H9 (cell line): ENCODE measurements around the gene ASCL1. TPM values are rescaled to one million over a fixed set of nuclear protein-coding genes. Genes with fewer than 3 reads are reported as not detected.

Source experiments
- DNase-seq: peaks from one replicate; pipeline ENCODE4 v3.0.0-alpha.2; 2017
- H2AFZ ChIP-seq: one replicate; pipeline ENCODE4 v1.6.1; 2013; ENCODE audit warnings: mild to moderate bottlenecking, low read length, control low read depth, moderate library complexity
- H2AK5ac ChIP-seq: 2 replicates; pipeline ENCODE4 v1.6.1; 2013; ENCODE audit warnings: low read length, control low read depth, mixed read lengths; ENCODE audit not compliant: insufficient read length
- H2BK120ac ChIP-seq: one replicate; pipeline ENCODE4 v1.6.1; 2013; ENCODE audit warnings: low read depth, mild to moderate bottlenecking, low read length, control low read depth, inconsistent platforms; ENCODE audit not compliant: poor library complexity, severe bottlenecking
- H2BK12ac ChIP-seq: 2 replicates; pipeline ENCODE4 v1.6.1; 2013; ENCODE audit warnings: low read length, control low read depth, mixed read lengths, low read depth; ENCODE audit not compliant: insufficient read length
- H2BK15ac ChIP-seq: 2 replicates; pipeline ENCODE4 v1.6.1; 2013; ENCODE audit warnings: low read depth, low read length, control low read depth
- H2BK20ac ChIP-seq: one replicate; pipeline ENCODE4 v1.6.1; 2013; ENCODE audit warnings: low read depth, mild to moderate bottlenecking, low read length, control low read depth, inconsistent platforms; ENCODE audit not compliant: poor library complexity, severe bottlenecking
- H2BK5ac ChIP-seq: 2 replicates; pipeline ENCODE4 v1.6.1; 2013; ENCODE audit warnings: low read length, control low read depth, mixed read lengths; ENCODE audit not compliant: insufficient read length
- H3K14ac ChIP-seq: 2 replicates; pipeline ENCODE4 v1.6.1; 2013; ENCODE audit warnings: low read length, control low read depth; ENCODE audit not compliant: insufficient read depth
- H3K18ac ChIP-seq: 2 replicates; pipeline ENCODE4 v1.6.1; 2013; ENCODE audit warnings: low read depth, mild to moderate bottlenecking, mixed read lengths, low read length, control low read depth; ENCODE audit not compliant: insufficient read length
- H3K23ac ChIP-seq: 2 replicates; pipeline ENCODE4 v1.6.1; 2013; ENCODE audit warnings: low read length, control low read depth, mixed read lengths, low read depth; ENCODE audit not compliant: insufficient read length
- H3K23me2 ChIP-seq: 2 replicates; pipeline ENCODE4 v1.6.1; 2013; ENCODE audit warnings: low read depth, mild to moderate bottlenecking, mixed read lengths, low read length, control low read depth; ENCODE audit not compliant: insufficient read length, poor library complexity, severe bottlenecking
- H3K27ac ChIP-seq: 2 replicates; pipeline ENCODE4 v1.5.1; 2013; ENCODE audit warnings: low read length, control low read depth, mixed read lengths, low read depth; ENCODE audit not compliant: insufficient read length
- H3K27me3 ChIP-seq: 2 replicates; pipeline ENCODE4 v1.6.1; 2013; ENCODE audit warnings: low read length, control low read depth, inconsistent platforms; ENCODE audit not compliant: insufficient read depth
- H3K4ac ChIP-seq: 2 replicates; pipeline ENCODE4 v1.6.1; 2013; ENCODE audit warnings: low read depth, mild to moderate bottlenecking, control low read depth, inconsistent platforms, low read length, moderate library complexity
- H3K4me1 ChIP-seq: 2 replicates; pipeline ENCODE4 v1.6.1; 2013; ENCODE audit warnings: low read length, control low read depth, inconsistent platforms; ENCODE audit not compliant: insufficient read depth
- H3K4me2 ChIP-seq: 2 replicates; pipeline ENCODE4 v1.6.1; 2013; ENCODE audit warnings: low read length, control low read depth, mixed read lengths; ENCODE audit not compliant: insufficient read length, insufficient read depth
- H3K56ac ChIP-seq: 2 replicates; pipeline ENCODE4 v1.6.1; 2013; ENCODE audit warnings: low read depth, mild to moderate bottlenecking, mixed read lengths, low read length, control low read depth; ENCODE audit not compliant: insufficient read length
- H3K79me1 ChIP-seq: 2 replicates; pipeline ENCODE4 v1.6.1; 2013; ENCODE audit warnings: low read depth, mild to moderate bottlenecking, moderate library complexity, low read length, control low read depth, inconsistent platforms; ENCODE audit not compliant: insufficient read depth, poor library complexity, severe bottlenecking
- H3K79me2 ChIP-seq: 2 replicates; pipeline ENCODE4 v1.6.1; 2013; ENCODE audit warnings: low read length, control low read depth, inconsistent platforms; ENCODE audit not compliant: insufficient read depth
- H3K9ac ChIP-seq: 2 replicates; pipeline ENCODE4 v1.6.1; 2013; ENCODE audit warnings: low read length, control low read depth, mixed read lengths; ENCODE audit not compliant: insufficient read length; ENCODE audit errors: extremely low read depth
- H3K9me3 ChIP-seq: one replicate; pipeline ENCODE4 v1.6.1; 2013; ENCODE audit warnings: low read depth, low read length, inconsistent platforms; ENCODE audit not compliant: control insufficient read depth
- H3T11ph ChIP-seq: one replicate; pipeline ENCODE4 v1.6.1; 2013; ENCODE audit warnings: mild to moderate bottlenecking, low read length, control low read depth, inconsistent platforms
- H4K20me1 ChIP-seq: one replicate; pipeline ENCODE4 v1.6.1; 2013; ENCODE audit not compliant: control insufficient read depth, insufficient read length, insufficient read depth
- H4K5ac ChIP-seq: 2 replicates; pipeline ENCODE4 v1.6.1; 2013; ENCODE audit warnings: low read depth, mild to moderate bottlenecking, mixed read lengths, low read length, control low read depth; ENCODE audit not compliant: insufficient read length
- H4K8ac ChIP-seq: replicated peaks from 2 replicates; pipeline ENCODE4 v1.6.1; 2013; ENCODE audit warnings: low read length, control low read depth, mixed read lengths, low read depth; ENCODE audit not compliant: insufficient read length
- H4K91ac ChIP-seq: 2 replicates; pipeline ENCODE4 v1.6.1; 2013; ENCODE audit warnings: low read depth, mild to moderate bottlenecking, moderate library complexity, mixed read lengths, low read length, control low read depth; ENCODE audit not compliant: insufficient read length
- H3K27ac Mint-ChIP-seq, 3 experiments: 2 replicates in 2 of 3; 3 replicates in 1 of 3; pipeline ENCODE4 v1.8.0; 2020 to 2021; ENCODE audit warnings: mixed read lengths in 3 of 3, mild to moderate bottlenecking in 1 of 3, moderate library complexity in 1 of 3
- H3K27me3 Mint-ChIP-seq: 2 replicates; pipeline ENCODE4 v1.8.0; 2021; ENCODE audit warnings: low read depth, mild to moderate bottlenecking, moderate library complexity, mixed read lengths
- H3K36me3 Mint-ChIP-seq, 3 experiments: 2 replicates in 2 of 3; 3 replicates in 1 of 3; pipeline ENCODE4 v1.8.0; 2020 to 2021; ENCODE audit warnings: low read depth in 3 of 3, mixed read lengths in 3 of 3; ENCODE audit not compliant: insufficient read depth in 1 of 3
- H3K4me1 Mint-ChIP-seq, 2 experiments: 2 replicates each; pipeline ENCODE4 v1.8.0; 2020; ENCODE audit warnings: mixed read lengths in 2 of 2
- H3K4me3 Mint-ChIP-seq, 2 experiments: 2 replicates in 1 of 2; 3 replicates in 1 of 2; pipeline ENCODE4 v1.8.0; 2020 to 2021; ENCODE audit warnings: mild to moderate bottlenecking in 2 of 2, mixed read lengths in 2 of 2, moderate library complexity in 1 of 2
- H3K9me3 Mint-ChIP-seq, 2 experiments: 2 replicates in 1 of 2; 3 replicates in 1 of 2; pipeline ENCODE4 v1.8.0; 2020; ENCODE audit warnings: mild to moderate bottlenecking in 2 of 2, mixed read lengths in 2 of 2, moderate library complexity in 1 of 2
- CTCF ChIP-seq: fragments of 200-600 bp; sonication (generic); conservative IDR thresholded peaks from 3 replicates; pipeline ENCODE4 v1.8.0; 2021; ENCODE audit warnings: antibody characterized with exemption, mild to moderate bottlenecking
- WGBS: extraction: QIAGEN DNeasy Blood & Tissue Kit; methylation state at CpG from one replicate; pipeline ENCODE4 v1.1.7; 2013; ENCODE audit warnings: missing lambda C conversion rate, low lambda C conversion rate, mixed read lengths; ENCODE audit not compliant: insufficient read length; ENCODE audit errors: extremely low coverage; 5-methylcytosine and 5-hydroxymethylcytosine counted together
- total RNA-seq: library from RNA; stranded (reverse); gene quantifications from 2 replicates; pipeline ENCODE4 v1.2.1, GENCODE V29; 2021

The ASCL1 gene
- total RNA-seq, 1 experiment from 2014 or later: not detected

GRCh38 chr12:102907918-102908317 is 49.6 kb upstream of the ASCL1 start:
- H2BK15ac ChIP-seq: no peak overlapping the region
- WGBS: no CpG with 5 or more reads among the region's 4 CpGs
- H4K5ac ChIP-seq: no peak overlapping the region
- H3K4me1 ChIP-seq: no peaks in the 10 kb centered on the region
- no peaks in the 10 kb centered on the region for H3K79me2 ChIP-seq
- H4K91ac ChIP-seq: no peak overlapping the region
- H3K27me3 Mint-ChIP-seq: no peaks in the 10 kb centered on the region
- H3K18ac ChIP-seq: no peak overlapping the region
- no peak overlapping the region for H3K14ac ChIP-seq
- H3K27ac ChIP-seq: no peak overlapping the region
- no peaks in the 10 kb centered on the region for H3K9me3 ChIP-seq
- no peak for TF ChIP-seq CTCF
- H3T11ph ChIP-seq: no peak overlapping the region
- no peak overlapping the region for H3K4ac ChIP-seq
- no peak for DNase-seq
- no peak overlapping the region for H3K56ac ChIP-seq
- H3K36me3 Mint-ChIP-seq: no peaks in the 10 kb centered on the region; a peak in 1 of 7 replicates
- no peak overlapping the region for H2AK5ac ChIP-seq
- no peaks in the 10 kb centered on the region for H4K20me1 ChIP-seq
- no peak overlapping the region for H2BK5ac ChIP-seq
- no peak overlapping the region for H3K4me3 Mint-ChIP-seq
- no peak overlapping the region for H3K23ac ChIP-seq
- no peak overlapping the region for H2AFZ ChIP-seq
- H3K9me3 Mint-ChIP-seq: no peaks in the 10 kb centered on the region; a peak in 1 of 5 replicates
- H3K27me3 ChIP-seq: no peaks in the 10 kb centered on the region
- no peaks in the 10 kb centered on the region for H3K23me2 ChIP-seq
- no peak overlapping the region for H2BK12ac ChIP-seq
- H2BK20ac ChIP-seq: no peak overlapping the region
- H3K4me1 Mint-ChIP-seq: no peaks in the 10 kb centered on the region
- H3K9ac ChIP-seq: no peak overlapping the region
- H4K8ac ChIP-seq: no peak overlapping the region
- H3K4me2 ChIP-seq: no peak overlapping the region
- no peak overlapping the region for H2BK120ac ChIP-seq
- no peak overlapping the region for H3K27ac Mint-ChIP-seq
- no peaks in the 10 kb centered on the region for H3K79me1 ChIP-seq
